Measurements from ENCODE around the gene BRSK2. TPM values are rescaled to one million over a fixed set of nuclear protein-coding genes. Genes with fewer than 3 reads are reported as not detected.
A peak's percentile ranks its signal among the peaks of the same experiment; 100 is the strongest.
"Not testable (repeated sequence)": the region's sequence is repeated elsewhere in the genome, so short reads cannot be mapped to it uniquely, and the experiment has no call there.

BRSK2 gene
- total RNA-seq, 1 experiment from 2014 or later: 23.6 TPM

- Histone ChIP-seq H3K36me3 (replicated peaks; ENCODE audit: control insufficient read depth, insufficient read depth, low read length) (no peaks in the 10 kb centered on the region), H3K4me3 (ENCODE audit: insufficient read depth, low read depth, low read length) (no peak overlapping the region), H3K27me3 (ENCODE audit: control insufficient read depth, insufficient read depth, low read length) (no peaks in the 10 kb centered on the region)
- peak; percentile 80 for DNase-seq
Observed at GRCh38 chr11:1402355-1403077, 12.8 kb downstream of the BRSK2 start.

- H3K36me3 ChIP-seq (replicated peaks; ENCODE audit: control insufficient read depth, insufficient read depth, low read length): no peaks in the 10 kb centered on the region
- H3K4me3 ChIP-seq (ENCODE audit: insufficient read depth, low read depth, low read length): no peak overlapping the region
- DNase-seq: no peak
- H3K27me3 ChIP-seq (ENCODE audit: control insufficient read depth, insufficient read depth, low read length): no peaks in the 10 kb centered on the region
Observed at GRCh38 chr11:1403078-1403620, 13.4 kb downstream of the BRSK2 start.

- no peak for DNase-seq
- Histone ChIP-seq H3K27me3 (ENCODE audit: control insufficient read depth, insufficient read depth, low read length) (no peaks in the 10 kb centered on the region), H3K4me3 (ENCODE audit: insufficient read depth, low read depth, low read length) (no peak overlapping the region), H3K36me3 (replicated peaks; ENCODE audit: control insufficient read depth, insufficient read depth, low read length) (no peaks in the 10 kb centered on the region)
Observed at GRCh38 chr11:1403721-1404460, 14.2 kb downstream of the BRSK2 start.

GRCh38 chr11:1404461-1405185, 14.9 kb downstream of the BRSK2 start:
- Histone ChIP-seq H3K36me3 (replicated peaks; ENCODE audit: control insufficient read depth, insufficient read depth, low read length) (no peaks in the 10 kb centered on the region), H3K27me3 (ENCODE audit: control insufficient read depth, insufficient read depth, low read length) (no peaks in the 10 kb centered on the region), H3K4me3 (ENCODE audit: insufficient read depth, low read depth, low read length) (no peak overlapping the region)
- DNase-seq: no peak

GRCh38 chr11:1405186-1406020, 15.7 kb downstream of the BRSK2 start:
- no peaks in the 10 kb centered on the region for H3K27me3 ChIP-seq (ENCODE audit: control insufficient read depth, insufficient read depth, low read length)
- no peak overlapping the region for H3K4me3 ChIP-seq (ENCODE audit: insufficient read depth, low read depth, low read length)
- no peaks in the 10 kb centered on the region for H3K36me3 ChIP-seq (replicated peaks; ENCODE audit: control insufficient read depth, insufficient read depth, low read length)
- DNase-seq: no peak

GRCh38 chr11:1406571-1407485, 17.1 kb downstream of the BRSK2 start:
- H3K27me3 ChIP-seq (ENCODE audit: control insufficient read depth, insufficient read depth, low read length): no peaks in the 10 kb centered on the region
- H3K4me3 ChIP-seq (ENCODE audit: insufficient read depth, low read depth, low read length): no peak overlapping the region
- DNase-seq: no peak
- no peaks in the 10 kb centered on the region for H3K36me3 ChIP-seq (replicated peaks; ENCODE audit: control insufficient read depth, insufficient read depth, low read length)

GRCh38 chr11:1407668-1408067, 17.9 kb downstream of the BRSK2 start:
- DNase-seq: no peak
- Histone ChIP-seq H3K27me3 (ENCODE audit: control insufficient read depth, insufficient read depth, low read length) (no peaks in the 10 kb centered on the region), H3K4me3 (ENCODE audit: insufficient read depth, low read depth, low read length) (no peak overlapping the region), H3K36me3 (replicated peaks; ENCODE audit: control insufficient read depth, insufficient read depth, low read length) (no peaks in the 10 kb centered on the region)

- no peak for DNase-seq
- no peak overlapping the region for H3K4me3 ChIP-seq (ENCODE audit: insufficient read depth, low read depth, low read length)
- no peaks in the 10 kb centered on the region for H3K36me3 ChIP-seq (replicated peaks; ENCODE audit: control insufficient read depth, insufficient read depth, low read length)
- no peaks in the 10 kb centered on the region for H3K27me3 ChIP-seq (ENCODE audit: control insufficient read depth, insufficient read depth, low read length)
Observed at GRCh38 chr11:1408346-1408745, 18.6 kb downstream of the BRSK2 start.

- H3K4me3 ChIP-seq (ENCODE audit: insufficient read depth, low read depth, low read length): no peak overlapping the region
- DNase-seq: no peak
- no peaks in the 10 kb centered on the region for H3K27me3 ChIP-seq (ENCODE audit: control insufficient read depth, insufficient read depth, low read length)
- no peaks in the 10 kb centered on the region for H3K36me3 ChIP-seq (replicated peaks; ENCODE audit: control insufficient read depth, insufficient read depth, low read length)
Observed at GRCh38 chr11:1409108-1409851, 19.5 kb downstream of the BRSK2 start.

- H3K27me3 ChIP-seq (ENCODE audit: control insufficient read depth, insufficient read depth, low read length); H3K4me3 ChIP-seq (ENCODE audit: insufficient read depth, low read depth, low read length); DNase-seq; H3K36me3 ChIP-seq (replicated peaks; ENCODE audit: control insufficient read depth, insufficient read depth, low read length): not testable (repeated sequence)
Observed at GRCh38 chr11:1409852-1410125, 20.1 kb downstream of the BRSK2 start.

- DNase-seq: peak; percentile 90
Observed at GRCh38 chr11:1410366-1411291, 20.9 kb downstream of the BRSK2 start.

GRCh38 chr11:1411301-1411700, 21.6 kb downstream of the BRSK2 start:
- no peaks in the 10 kb centered on the region; the same call in 1 of the 2 replicates for H3K36me3 ChIP-seq (replicated peaks; ENCODE audit: control insufficient read depth, insufficient read depth, low read length)
- DNase-seq: no peak
- no peak overlapping the region for H3K4me3 ChIP-seq (ENCODE audit: insufficient read depth, low read depth, low read length)
- no peaks in the 10 kb centered on the region for H3K27me3 ChIP-seq (ENCODE audit: control insufficient read depth, insufficient read depth, low read length)

More at GRCh38 chr11:1410366-1411291, 20.9 kb downstream of the BRSK2 start:
- no peak overlapping the region for H3K4me3 ChIP-seq (ENCODE audit: insufficient read depth, low read depth, low read length)
- H3K36me3 ChIP-seq (replicated peaks; ENCODE audit: control insufficient read depth, insufficient read depth, low read length): no peaks in the 10 kb centered on the region; the same call in 1 of the 2 replicates
- no peaks in the 10 kb centered on the region for H3K27me3 ChIP-seq (ENCODE audit: control insufficient read depth, insufficient read depth, low read length)
